Activated CD8-positive, alpha-beta T cell treated with anti-CD3 and anti-CD28 coated beads for 36 hours (primary cell): ENCODE measurements around the gene PRODH. TPM values are rescaled to one million over a fixed set of nuclear protein-coding genes. Genes with fewer than 3 reads are reported as not detected.
"Not testable (repeated sequence)": the region's sequence is repeated elsewhere in the genome, so short reads cannot be mapped to it uniquely, and the experiment has no call there.

Experiments
- ATAC-seq: fragments of 200-7000 bp; cut with Tn5 transposase; one replicate; pipeline ENCODE4 v1.10.0; 2021; ENCODE audit warnings: mild to moderate bottlenecking, moderate library complexity
- CTCF ChIA-PET: fragments of 350-600 bp; sonication (Branson Sonifier 250); formaldehyde crosslinking; loops from one replicate; lab custom pipeline; 2021; ENCODE audit warnings: antibody characterized with exemption; lab: Charles Lee
- POLR2A ChIA-PET: fragments of 350-600 bp; sonication (Branson Sonifier 250); formaldehyde crosslinking; loops from one replicate; lab custom pipeline; 2021; ENCODE audit warnings: antibody characterized with exemption; lab: Charles Lee
- DNase-seq: peaks from one replicate; pipeline ENCODE4 v3.0.0-alpha.2; 2020
- H3K27ac Mint-ChIP-seq: one replicate; pipeline ENCODE4 v1.8.0; 2021; ENCODE audit warnings: mild to moderate bottlenecking, mixed read lengths
- H3K27me3 Mint-ChIP-seq: one replicate; pipeline ENCODE4 v1.8.0; 2021; ENCODE audit warnings: mixed read lengths
- H3K36me3 Mint-ChIP-seq: one replicate; pipeline ENCODE4 v1.8.0; 2021; ENCODE audit warnings: low read depth, mixed read lengths
- H3K4me1 Mint-ChIP-seq: one replicate; pipeline ENCODE4 v1.8.0; 2021; ENCODE audit warnings: low read depth, mixed read lengths
- H3K4me3 Mint-ChIP-seq: one replicate; pipeline ENCODE4 v1.8.0; 2021; ENCODE audit warnings: mild to moderate bottlenecking, moderate library complexity, mixed read lengths
- H3K9me3 Mint-ChIP-seq: one replicate; pipeline ENCODE4 v1.8.0; 2021; ENCODE audit warnings: mixed read lengths
- CTCF ChIP-seq: fragments of 200-600 bp; IDR thresholded peaks from one replicate; pipeline ENCODE4 v1.8.0; 2022; ENCODE audit warnings: antibody characterized with exemption, mild to moderate bottlenecking
- intact Hi-C: fragments of 100-400 bp; cut with micrococcal nuclease; formaldehyde crosslinking; loops from one replicate; pipeline ENCODE4 v1.10.0; 2022
- total RNA-seq, 2 experiments: library from RNA; stranded (reverse); gene quantifications; one replicate each; pipeline ENCODE4 v1.2.3, GENCODE V29; 2021

PRODH gene
- total RNA-seq, 2 experiments from 2014 or later = not detected

GRCh38 chr22:18925368-18926064 is 10.6 kb downstream of the PRODH start:
- Mint-ChIP-seq H3K36me3 (no peaks in the 10 kb centered on the region), H3K9me3 (no peaks in the 10 kb centered on the region), H3K27me3 (no peaks in the 10 kb centered on the region), H3K4me3 (no peak overlapping the region), H3K4me1 (no peaks in the 10 kb centered on the region), H3K27ac (no peak overlapping the region)
- no peak for TF ChIP-seq CTCF
- DNase-seq = no peak
- intact Hi-C loops = no loop called here
- CTCF ChIA-PET = no interaction called here
- no peak for ATAC-seq
- POLR2A ChIA-PET = no interaction called here

- ATAC-seq, POLR2A ChIA-PET, intact Hi-C loops, CTCF ChIA-PET, H3K4me3 Mint-ChIP-seq, H3K27ac Mint-ChIP-seq, H3K36me3 Mint-ChIP-seq, DNase-seq, H3K27me3 Mint-ChIP-seq, H3K9me3 Mint-ChIP-seq, H3K4me1 Mint-ChIP-seq: not testable (repeated sequence)
Measured at GRCh38 chr22:18920257-18920902, 15.7 kb downstream of the PRODH start.

- not testable (repeated sequence) for H3K4me3 Mint-ChIP-seq
Measured at GRCh38 chr22:18917818-18918217, 18.3 kb downstream of the PRODH start.

GRCh38 chr22:18915550-18915949 is 20.5 kb downstream of the PRODH start:
- H3K9me3 Mint-ChIP-seq, POLR2A ChIA-PET: not testable (repeated sequence)

More at GRCh38 chr22:18917818-18918217, 18.3 kb downstream of the PRODH start:
- POLR2A ChIA-PET, H3K9me3 Mint-ChIP-seq, H3K27me3 Mint-ChIP-seq, H3K4me1 Mint-ChIP-seq, H3K27ac Mint-ChIP-seq, ATAC-seq, H3K36me3 Mint-ChIP-seq, CTCF ChIA-PET, DNase-seq, intact Hi-C loops: not testable (repeated sequence)

GRCh38 chr22:18914558-18914957 is 21.5 kb downstream of the PRODH start:
- H3K4me3 Mint-ChIP-seq, H3K36me3 Mint-ChIP-seq, DNase-seq, H3K27ac Mint-ChIP-seq, H3K4me1 Mint-ChIP-seq, H3K9me3 Mint-ChIP-seq, CTCF ChIA-PET, POLR2A ChIA-PET, H3K27me3 Mint-ChIP-seq, intact Hi-C loops, ATAC-seq: not testable (repeated sequence)

More at GRCh38 chr22:18915550-18915949, 20.5 kb downstream of the PRODH start:
- H3K4me1 Mint-ChIP-seq, H3K36me3 Mint-ChIP-seq, ATAC-seq, DNase-seq, H3K27me3 Mint-ChIP-seq, H3K27ac Mint-ChIP-seq, H3K4me3 Mint-ChIP-seq, intact Hi-C loops, CTCF ChIA-PET: not testable (repeated sequence)

- CTCF ChIA-PET, intact Hi-C loops, H3K4me1 Mint-ChIP-seq, H3K9me3 Mint-ChIP-seq, POLR2A ChIA-PET, H3K36me3 Mint-ChIP-seq, H3K27ac Mint-ChIP-seq, ATAC-seq, DNase-seq, H3K4me3 Mint-ChIP-seq, H3K27me3 Mint-ChIP-seq: not testable (repeated sequence)
Measured at GRCh38 chr22:18912264-18912946, 23.7 kb downstream of the PRODH start.

- CTCF ChIA-PET, DNase-seq, H3K4me1 Mint-ChIP-seq, ATAC-seq, POLR2A ChIA-PET, intact Hi-C loops, H3K4me3 Mint-ChIP-seq, H3K36me3 Mint-ChIP-seq, H3K9me3 Mint-ChIP-seq, H3K27me3 Mint-ChIP-seq, H3K27ac Mint-ChIP-seq: not testable (repeated sequence)
Measured at GRCh38 chr22:18911535-18911934, 24.6 kb downstream of the PRODH start.
